B cell (primary cell): ENCODE results near the gene BTG1. TPM values are rescaled to one million over a fixed set of nuclear protein-coding genes. Genes with fewer than 3 reads are reported as not detected.

ENCODE experiments used
- ATAC-seq: fragments of 200-7000 bp; cut with Tn5 transposase; one replicate; pipeline ENCODE4 v1.10.0; 2021; ENCODE audit warnings: low read depth, mild to moderate bottlenecking, moderate number of reproducible peaks, moderate library complexity
- CTCF ChIA-PET: fragments of 350-600 bp; sonication (Branson Sonifier 250); formaldehyde crosslinking; loops from one replicate; lab custom pipeline; 2021; ENCODE audit warnings: antibody characterized with exemption, inconsistent platforms; lab: Charles Lee
- POLR2A ChIA-PET: fragments of 350-600 bp; sonication (Branson Sonifier 250); formaldehyde crosslinking; loops from one replicate; lab custom pipeline; 2021; ENCODE audit warnings: antibody characterized with exemption; lab: Charles Lee
- DNase-seq: peaks from one replicate; pipeline ENCODE4 v3.0.0; 2013
- H2AFZ ChIP-seq: 2 replicates; pipeline ENCODE4 v1.6.1; 2012; ENCODE audit warnings: mild to moderate bottlenecking, low read depth, low read length; ENCODE audit not compliant: insufficient read depth, poor library complexity, severe bottlenecking
- H3K27ac ChIP-seq, 2 donors: 1 replicate in 1 of 2; 2 replicates in 1 of 2; pipeline ENCODE4 v1.5.1; 2012 to 2013; ENCODE audit warnings: low read length in 2 of 2, mild to moderate bottlenecking in 2 of 2, moderate library complexity in 1 of 2
- H3K27me3 ChIP-seq, 4 experiments: fragments of 200-600 bp in 1 of 4; sonication (generic) in 1 of 4; replicated peaks in 1 of 4; 1 replicate in 2 of 4; 2 replicates in 2 of 4; pipeline versions ENCODE4 v1.6.1 to v1.7.0; 2013 to 2016; ENCODE audit warnings: low read length in 3 of 4, mild to moderate bottlenecking in 2 of 4, mixed read lengths in 1 of 4, moderate library complexity in 1 of 4; ENCODE audit not compliant: insufficient read depth in 4 of 4, control insufficient read depth in 3 of 4; ENCODE audit errors: control extremely low read depth in 1 of 4
- H3K36me3 ChIP-seq, 2 experiments: replicated peaks in 1 of 2; 1 replicate in 1 of 2; 2 replicates in 1 of 2; pipeline versions ENCODE4 v1.6.1 to v1.7.1; 2013; ENCODE audit warnings: low read length in 1 of 2; ENCODE audit not compliant: insufficient read depth in 2 of 2, control insufficient read depth in 1 of 2; ENCODE audit errors: control extremely low read depth in 1 of 2, extremely low read depth in 1 of 2
- H3K4me1 ChIP-seq, 2 donors: fragments of 200-600 bp in 1 of 2; sonication (generic) in 1 of 2; 1 replicate in 1 of 2; 2 replicates in 1 of 2; pipeline versions ENCODE4 v1.5.1 to v1.6.1; 2013 to 2017; ENCODE audit warnings: low read length in 2 of 2; ENCODE audit not compliant: control insufficient read depth in 2 of 2, insufficient read depth in 2 of 2
- H3K4me2 ChIP-seq: replicated peaks from 2 replicates; pipeline ENCODE3; 2012; ENCODE audit warnings: mild to moderate bottlenecking, low read depth, low read length; ENCODE audit not compliant: poor library complexity, severe bottlenecking
- H3K4me3 ChIP-seq, 5 experiments: fragments of 200-600 bp in 1 of 5; sonication (generic) in 1 of 5; 1 replicate in 3 of 5; 2 replicates in 2 of 5; pipeline versions ENCODE4 v1.5.1 to v1.7.0; 2011 to 2016; ENCODE audit warnings: low read length in 4 of 5, mild to moderate bottlenecking in 4 of 5, low read depth in 2 of 5, control low read depth in 1 of 5, moderate library complexity in 1 of 5; ENCODE audit not compliant: insufficient read depth in 1 of 5; ENCODE audit errors: control extremely low read depth in 1 of 5, extremely low read depth in 1 of 5
- H3K79me2 ChIP-seq: fragments of 200-600 bp; sonication (generic); one replicate; pipeline ENCODE4 v1.6.0; 2016; ENCODE audit warnings: low read length; ENCODE audit not compliant: control insufficient read depth, insufficient read depth
- H3K9ac ChIP-seq: fragments of 200-600 bp; sonication (generic); 2 replicates; pipeline ENCODE4 v1.6.1; 2017; ENCODE audit warnings: mild to moderate bottlenecking, low read length, moderate library complexity
- H3K9me3 ChIP-seq, 3 donors: one replicate each; pipeline versions ENCODE4 v1.6.1 to v1.7.1; 2013; ENCODE audit warnings: low read length in 2 of 3; ENCODE audit not compliant: control insufficient read depth in 2 of 3, insufficient read depth in 1 of 3; ENCODE audit errors: control extremely low read depth in 1 of 3
- H4K20me1 ChIP-seq: 2 replicates; pipeline ENCODE4 v1.6.0; 2012; ENCODE audit warnings: mild to moderate bottlenecking, low read length; ENCODE audit not compliant: insufficient read depth, control insufficient read depth, poor library complexity, severe bottlenecking
- H3K27ac Mint-ChIP-seq: one replicate; pipeline ENCODE4 v1.8.0; 2021; ENCODE audit warnings: mixed read lengths
- H3K27me3 Mint-ChIP-seq: one replicate; pipeline ENCODE4 v1.8.0; 2021; ENCODE audit warnings: mixed read lengths
- H3K4me1 Mint-ChIP-seq: one replicate; pipeline ENCODE4 v1.8.0; 2021; ENCODE audit warnings: mixed read lengths
- H3K4me3 Mint-ChIP-seq: one replicate; pipeline ENCODE4 v1.8.0; 2021; ENCODE audit warnings: mixed read lengths
- H3K9me3 Mint-ChIP-seq: one replicate; pipeline ENCODE4 v1.8.0; 2022; ENCODE audit warnings: mixed read lengths; ENCODE audit not compliant: insufficient read depth
- EZH2 ChIP-seq: IDR thresholded peaks from 2 replicates; pipeline ENCODE4 v1.6.1; 2012; ENCODE audit warnings: borderline replicate concordance, low read depth, mild to moderate bottlenecking, moderate library complexity, low read length; ENCODE audit not compliant: insufficient read depth, poor library complexity, severe bottlenecking
- WGBS: methylation state at CpG from one replicate; pipeline ENCODE4 v1.1.5; 2013; ENCODE audit warnings: missing lambda C conversion rate; ENCODE audit not compliant: insufficient coverage; 5-methylcytosine and 5-hydroxymethylcytosine counted together
- intact Hi-C: fragments of 100-400 bp; cut with micrococcal nuclease; formaldehyde crosslinking; loops from one replicate; pipeline ENCODE4 v1.10.0; 2022
- polyA plus RNA-seq: library from polyadenylated mRNA; depleted of rRNA; stranded (reverse); fragments of >200 nt; gene quantifications from 2 replicates; pipeline ENCODE4 v1.2.3, GENCODE V29; 2012
- total RNA-seq, 2 donors: library from RNA; stranded (reverse); fragments of 120-200 nt in 1 of 2; gene quantifications; 1 replicate in 1 of 2; 2 replicates in 1 of 2; pipeline versions ENCODE4 v1.2.3 to v1.2.4, GENCODE V29; 2013 to 2022
- TF ChIP-seq, protein P1 (sequence below): fragments of 200-600 bp; IDR thresholded peaks from one replicate; pipeline ENCODE4 v1.8.0; 2022; ENCODE audit warnings: antibody characterized with exemption, mild to moderate bottlenecking

BTG1 gene
- total and polyA plus RNA-seq, 2 donors (not counting 1 experiment from before 2014, with no cell fraction given), result 322 to 733 TPM

- Histone ChIP-seq H3K27ac (no peak overlapping the region), H2AFZ (no peak overlapping the region), H3K4me1 (peaks cover 4 to 6% of the 10 kb centered on the region in 2 donors), H3K27me3 (no peaks in the 10 kb centered on the region), H3K79me2 (peaks cover 36% of the 10 kb centered on the region), H3K9ac (no peak overlapping the region), H3K9me3 (peaks cover 2 to 14% (median 4%) of the 10 kb centered on the region in 3 donors), H4K20me1 (no peaks in the 10 kb centered on the region), H3K4me2 (no peak overlapping the region), H3K36me3 (peaks cover 0 to 6% of the 10 kb centered on the region in 2 experiments), H3K4me3 (no peak overlapping the region)
- ATAC-seq (no peak), DNase-seq (no peak)
- Mint-ChIP-seq H3K9me3 (peaks cover 7% of the 10 kb centered on the region), H3K27ac (no peak overlapping the region), H3K4me3 (no peak overlapping the region), H3K27me3 (no peaks in the 10 kb centered on the region), H3K4me1 (peaks cover 13% of the 10 kb centered on the region)
- 100% methylated on average over 1 of the region's 2 CpGs for WGBS
- ChIA-PET POLR2A (no interaction called here), CTCF (no interaction called here)
- TF ChIP-seq, protein P1, sequence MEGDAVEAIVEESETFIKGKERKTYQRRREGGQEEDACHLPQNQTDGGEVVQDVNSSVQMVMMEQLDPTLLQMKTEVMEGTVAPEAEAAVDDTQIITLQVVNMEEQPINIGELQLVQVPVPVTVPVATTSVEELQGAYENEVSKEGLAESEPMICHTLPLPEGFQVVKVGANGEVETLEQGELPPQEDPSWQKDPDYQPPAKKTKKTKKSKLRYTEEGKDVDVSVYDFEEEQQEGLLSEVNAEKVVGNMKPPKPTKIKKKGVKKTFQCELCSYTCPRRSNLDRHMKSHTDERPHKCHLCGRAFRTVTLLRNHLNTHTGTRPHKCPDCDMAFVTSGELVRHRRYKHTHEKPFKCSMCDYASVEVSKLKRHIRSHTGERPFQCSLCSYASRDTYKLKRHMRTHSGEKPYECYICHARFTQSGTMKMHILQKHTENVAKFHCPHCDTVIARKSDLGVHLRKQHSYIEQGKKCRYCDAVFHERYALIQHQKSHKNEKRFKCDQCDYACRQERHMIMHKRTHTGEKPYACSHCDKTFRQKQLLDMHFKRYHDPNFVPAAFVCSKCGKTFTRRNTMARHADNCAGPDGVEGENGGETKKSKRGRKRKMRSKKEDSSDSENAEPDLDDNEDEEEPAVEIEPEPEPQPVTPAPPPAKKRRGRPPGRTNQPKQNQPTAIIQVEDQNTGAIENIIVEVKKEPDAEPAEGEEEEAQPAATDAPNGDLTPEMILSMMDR, result no peak
- TF ChIP-seq EZH2, result no peak
- intact Hi-C loops, result no loop called here
These were observed 26.7 kb downstream of the BTG1 start for GRCh38 chr12:92118826-92119536.

DNA sequence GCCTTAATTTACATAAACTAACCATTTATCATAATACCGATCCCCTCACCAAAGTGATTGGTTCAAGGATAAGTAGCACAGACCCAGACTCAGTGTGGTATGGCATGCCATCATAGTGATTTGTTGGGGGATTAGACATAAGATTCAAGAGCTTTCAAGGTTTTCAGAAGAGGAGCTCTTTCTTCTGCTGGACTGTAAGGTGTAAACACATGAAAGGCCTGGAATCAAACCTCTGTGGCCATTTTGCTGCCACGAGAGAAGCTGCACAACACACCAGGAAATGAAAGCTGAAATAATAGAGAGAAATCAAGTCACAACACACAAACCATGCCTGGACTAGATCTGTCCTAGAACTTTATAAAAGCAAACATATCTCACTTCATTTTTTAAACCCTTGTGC lies 30.8 kb downstream of the BTG1 start:
- Histone ChIP-seq H3K27ac (no peak overlapping the region), H3K36me3 (peaks cover 0 to 6% of the 10 kb centered on the region in 2 experiments), H3K79me2 (peaks cover 17% of the 10 kb centered on the region), H3K9ac (no peak overlapping the region), H3K4me3 (no peak overlapping the region), H3K4me1 (no peaks in the 10 kb centered on the region), H3K9me3 (peaks cover 0 to 2% (median under 1%) of the 10 kb centered on the region in 3 donors), H4K20me1 (no peaks in the 10 kb centered on the region), H2AFZ (no peak overlapping the region), H3K4me2 (no peak overlapping the region), H3K27me3 (no peaks in the 10 kb centered on the region)
- Mint-ChIP-seq H3K9me3 (peaks cover 2% of the 10 kb centered on the region), H3K27me3 (no peaks in the 10 kb centered on the region), H3K27ac (no peak overlapping the region), H3K4me3 (no peak overlapping the region), H3K4me1 (peaks cover 22% of the 10 kb centered on the region)
- WGBS, result no CpG with 5 or more reads among the region's 2 CpGs
- intact Hi-C loops, result no loop called here
- ChIA-PET POLR2A (no interaction called here), CTCF (interaction anchor here (0.9 to 1.0 kb wide), 2 partner anchors 124 to 303 kb away, joined by 3 read pairs; no protein-coding TSS in a partner anchor)
- ATAC-seq (no peak), DNase-seq (no peak)
- TF ChIP-seq, protein P1, result no peak
- no peak for TF ChIP-seq EZH2
